T-helper 22 cell (primary cell): Measurements from ENCODE around the gene SNRNP40.
"Not testable (repeated sequence)": the region's sequence is repeated elsewhere in the genome, so short reads cannot be mapped to it uniquely, and the experiment has no call there.

Source experiments
- DNase-seq: peaks from one replicate; pipeline ENCODE4 v3.0.0-alpha.2; 2020; ENCODE audit warnings: low read depth

SNRNP40 gene

GRCh38 chr1:31282426-31282825 is 14.2 kb downstream of the SNRNP40 start:
- DNase-seq, result not testable (repeated sequence)

GRCh38 chr1:31273619-31274018 is 23.0 kb downstream of the SNRNP40 start:
- no peak for DNase-seq

GRCh38 chr1:31272369-31272768 is 24.2 kb downstream of the SNRNP40 start:
- DNase-seq, result no peak

GRCh38 chr1:31266547-31266946 is 30.0 kb downstream of the SNRNP40 start:
- DNase-seq, result no peak

- DNase-seq, result no peak
These were observed 31.7 kb downstream of the SNRNP40 start for GRCh38 chr1:31264790-31265386.

GRCh38 chr1:31263408-31263807 is 33.2 kb downstream of the SNRNP40 start:
- DNase-seq, result no peak

GRCh38 chr1:31262393-31262792 is 34.2 kb downstream of the SNRNP40 start:
- DNase-seq, result not testable (repeated sequence)

- no peak for DNase-seq
These were observed 34.7 kb downstream of the SNRNP40 start for GRCh38 chr1:31261916-31262315.

- no peak for DNase-seq
These were observed 36.8 kb downstream of the SNRNP40 start for GRCh38 chr1:31259746-31260145.

- DNase-seq, result no peak
These were observed 38.0 kb downstream of the SNRNP40 start for GRCh38 chr1:31258581-31258980.

- DNase-seq, result no peak
These were observed 39.4 kb downstream of the SNRNP40 start for GRCh38 chr1:31257213-31257612.

- DNase-seq, result no peak
These were observed 46.7 kb downstream of the SNRNP40 start for GRCh38 chr1:31249854-31250253.

- no peak for DNase-seq
These were observed 48.3 kb downstream of the SNRNP40 start for GRCh38 chr1:31248276-31248675.

- no peak for DNase-seq
These were observed 52.3 kb downstream of the SNRNP40 start for GRCh38 chr1:31244326-31244725.

GRCh38 chr1:31243501-31244286 is 52.9 kb downstream of the SNRNP40 start:
- DNase-seq, result no peak

- no peak for DNase-seq
These were observed 55.3 kb downstream of the SNRNP40 start for GRCh38 chr1:31241321-31241720.

GRCh38 chr1:31239653-31240241 is 56.8 kb downstream of the SNRNP40 start, which contains the start of gene NKAIN1:
NKAIN1 (minus strand) TSS chr1:31239887; CDS start chr1:31239547, 340 bp downstream.
- DNase-seq, result no peak

- no peak for DNase-seq
These were observed 57.5 kb downstream of the SNRNP40 start for GRCh38 chr1:31238986-31239613.

GRCh38 chr1:31238612-31238985 is 58.0 kb downstream of the SNRNP40 start:
- no peak for DNase-seq

GRCh38 chr1:31234870-31235269 is 61.7 kb downstream of the SNRNP40 start:
- DNase-seq, result no peak

- no peak for DNase-seq
These were observed 62.4 kb downstream of the SNRNP40 start for GRCh38 chr1:31234123-31234708.

GRCh38 chr1:31232689-31233088 is 63.9 kb downstream of the SNRNP40 start:
- DNase-seq, result no peak
